Prostate gland (tissue), 2 donors: ENCODE results near the gene SPATA31E1. TPM values are rescaled to one million over a fixed set of nuclear protein-coding genes. Genes with fewer than 3 reads are reported as not detected.
"Not testable (repeated sequence)": the region's sequence is repeated elsewhere in the genome, so short reads cannot be mapped to it uniquely, and the experiment has no call there.

ENCODE experiments used
- DNase-seq: peaks from one replicate; pipeline ENCODE4 v3.0.0-alpha.2; 2019; ENCODE audit warnings: low spot score
- H3K27ac ChIP-seq, 2 donors: fragments of 200-600 bp; sonication (generic); 2 replicates each; pipeline ENCODE4 v1.5.1; 2017 to 2019
- H3K27me3 ChIP-seq: fragments of 200-600 bp; sonication (generic); replicated peaks from 2 replicates; pipeline ENCODE4 v1.5.1; 2019; ENCODE audit not compliant: insufficient read depth
- H3K36me3 ChIP-seq, 2 donors: fragments of 200-600 bp; sonication (generic); 1 replicate in 1 of 2; 2 replicates in 1 of 2; pipeline versions ENCODE4 v1.5.1 to v1.8.1; 2017 to 2019
- H3K4me1 ChIP-seq: fragments of 200-600 bp; sonication (generic); replicated peaks from 2 replicates; pipeline ENCODE4 v1.5.1; 2019
- H3K4me3 ChIP-seq, 2 donors: fragments of 200-600 bp; sonication (generic); 2 replicates each; pipeline ENCODE4 v1.5.1; 2017 to 2019
- H3K9me3 ChIP-seq: fragments of 200-600 bp; sonication (generic); 2 replicates; pipeline ENCODE4 v1.5.1; 2017
- POLR2A ChIP-seq: fragments of 450-650 bp; IDR thresholded peaks from one replicate; pipeline ENCODE4 v1.6.1; 2016; ENCODE audit warnings: antibody characterized with exemption, mild to moderate bottlenecking
- POLR2AphosphoS5 ChIP-seq: sonication (generic); formaldehyde crosslinking; IDR thresholded peaks from one replicate; pipeline ENCODE4 v1.6.1; 2017; ENCODE audit warnings: antibody characterized with exemption
- WGBS: methylation state at CpG from one replicate; pipeline ENCODE4 v1.1.5; 2018; 5-methylcytosine and 5-hydroxymethylcytosine counted together
- intact Hi-C: fragments of 100-400 bp; cut with DNase I; formaldehyde crosslinking; loops from one replicate; pipeline ENCODE4 v1.14.2; 2022
- total RNA-seq, 2 donors: library from RNA; depleted of rRNA; stranded (reverse); fragments of >200 nt; gene quantifications; one replicate each; pipeline ENCODE4 v1.1.0, GENCODE V29; 2016
- TF ChIP-seq, protein P1 (sequence below), 4 experiments: fragments of 200-600 bp in 2 of 4; fragments of 450-650 bp in 2 of 4; sonication (generic) in 2 of 4; IDR thresholded peaks; 1 replicate in 3 of 4; 2 replicates in 1 of 4; pipeline ENCODE4 v1.5.1; 2016 to 2019; ENCODE audit warnings: antibody characterized with exemption in 4 of 4, mild to moderate bottlenecking in 2 of 4, moderate library complexity in 2 of 4

Gene SPATA31E1
- total RNA-seq, 2 donors from 2014 or later: 0.68 TPM; not detected in 1

DNA sequence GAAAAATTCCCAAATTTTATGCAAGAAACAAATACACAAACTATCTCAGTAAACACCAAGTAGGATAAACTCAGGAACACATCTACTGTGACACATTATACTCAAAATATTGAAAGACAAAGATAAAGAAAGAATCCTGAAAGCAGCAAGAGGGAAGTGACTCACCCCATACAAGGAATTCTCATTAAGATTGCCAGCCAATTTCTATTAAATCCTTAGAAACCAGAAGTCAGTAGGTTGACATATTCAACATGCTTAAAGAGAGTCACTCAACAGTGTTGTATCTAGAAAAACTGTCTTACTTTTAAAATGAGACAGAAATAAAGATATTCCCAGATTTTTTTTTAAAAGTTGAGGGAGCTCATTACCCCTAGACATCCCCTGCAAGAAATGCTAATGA lies 15.5 kb downstream of the SPATA31E1 start:
- TF ChIP-seq POLR2AphosphoS5: no peak
- TF ChIP-seq POLR2A: no peak
- TF ChIP-seq, protein P1, sequence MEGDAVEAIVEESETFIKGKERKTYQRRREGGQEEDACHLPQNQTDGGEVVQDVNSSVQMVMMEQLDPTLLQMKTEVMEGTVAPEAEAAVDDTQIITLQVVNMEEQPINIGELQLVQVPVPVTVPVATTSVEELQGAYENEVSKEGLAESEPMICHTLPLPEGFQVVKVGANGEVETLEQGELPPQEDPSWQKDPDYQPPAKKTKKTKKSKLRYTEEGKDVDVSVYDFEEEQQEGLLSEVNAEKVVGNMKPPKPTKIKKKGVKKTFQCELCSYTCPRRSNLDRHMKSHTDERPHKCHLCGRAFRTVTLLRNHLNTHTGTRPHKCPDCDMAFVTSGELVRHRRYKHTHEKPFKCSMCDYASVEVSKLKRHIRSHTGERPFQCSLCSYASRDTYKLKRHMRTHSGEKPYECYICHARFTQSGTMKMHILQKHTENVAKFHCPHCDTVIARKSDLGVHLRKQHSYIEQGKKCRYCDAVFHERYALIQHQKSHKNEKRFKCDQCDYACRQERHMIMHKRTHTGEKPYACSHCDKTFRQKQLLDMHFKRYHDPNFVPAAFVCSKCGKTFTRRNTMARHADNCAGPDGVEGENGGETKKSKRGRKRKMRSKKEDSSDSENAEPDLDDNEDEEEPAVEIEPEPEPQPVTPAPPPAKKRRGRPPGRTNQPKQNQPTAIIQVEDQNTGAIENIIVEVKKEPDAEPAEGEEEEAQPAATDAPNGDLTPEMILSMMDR (IDR thresholded peaks at IDR 0.05): no peak
- intact Hi-C loops: no loop called here
- no peaks in the 10 kb centered on the region for H3K27me3 ChIP-seq
- H3K4me3 ChIP-seq: no peak overlapping the region
- H3K27ac ChIP-seq: no peak overlapping the region
- no peaks in the 10 kb centered on the region for H3K36me3 ChIP-seq
- no peaks in the 10 kb centered on the region for H3K4me1 ChIP-seq
- DNase-seq: no peak
- H3K9me3 ChIP-seq: no peaks in the 10 kb centered on the region

DNA sequence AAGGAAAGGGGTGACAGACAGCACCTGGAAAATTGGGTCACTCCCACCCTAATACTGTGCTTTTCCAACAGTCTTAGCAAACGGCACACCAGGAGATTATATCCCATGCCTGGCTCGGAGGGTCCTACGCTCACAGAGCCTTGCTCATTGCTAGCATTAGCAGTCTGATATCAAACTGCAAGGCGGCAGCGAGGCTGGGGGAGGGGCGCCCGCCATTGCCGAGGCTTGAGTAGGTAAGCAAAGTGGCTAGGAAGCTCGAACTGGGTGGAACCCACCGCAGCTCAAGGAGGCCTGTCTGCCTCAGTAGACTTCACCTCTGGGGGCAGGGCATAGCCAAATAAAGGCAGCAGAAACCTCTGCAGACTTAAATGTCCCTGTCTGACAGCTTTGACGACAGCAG lies 19.7 kb downstream of the SPATA31E1 start:
- H3K9me3 ChIP-seq, H3K27ac ChIP-seq, H3K27me3 ChIP-seq, H3K4me3 ChIP-seq, DNase-seq, H3K4me1 ChIP-seq, intact Hi-C loops, H3K36me3 ChIP-seq: not testable (repeated sequence)
- 76% methylated on average over 11 of the region's 11 CpGs for WGBS

DNA sequence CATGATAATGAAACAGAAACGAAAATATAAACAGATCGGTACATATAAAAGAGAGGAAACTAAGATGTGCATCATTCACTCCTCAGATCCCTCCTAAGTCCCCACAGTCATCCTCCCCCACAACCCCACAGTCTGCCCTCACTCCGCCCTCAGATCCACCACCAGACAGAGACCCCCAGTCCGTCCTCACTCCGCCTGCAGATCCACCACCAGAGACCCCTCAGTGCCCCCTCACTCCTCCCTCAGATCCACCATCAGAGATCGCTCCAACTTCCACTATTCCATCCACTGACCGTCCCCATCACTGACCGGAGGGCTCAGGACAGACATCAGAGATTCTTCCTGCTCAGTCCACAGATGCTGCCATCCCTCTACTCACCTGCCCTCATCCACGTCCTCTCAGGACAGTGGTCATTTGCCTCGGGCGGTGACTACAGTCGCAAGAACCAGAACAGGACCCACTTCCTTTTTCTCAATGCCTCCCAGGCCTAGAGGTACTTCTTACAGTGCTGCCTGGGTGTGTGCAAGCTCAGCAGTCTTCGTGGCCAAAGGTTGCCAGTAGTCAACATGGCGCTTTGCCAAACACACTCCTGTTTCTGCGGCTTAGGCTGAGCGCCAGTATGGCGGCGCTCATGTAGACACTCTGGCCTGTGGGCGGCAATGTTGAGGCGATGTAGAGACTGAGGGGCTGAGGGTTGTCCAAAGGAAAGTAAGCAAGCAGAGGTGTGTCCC lies 26.8 kb downstream of the SPATA31E1 start:
- TF ChIP-seq POLR2A: no peak
- TF ChIP-seq, protein P1 (IDR thresholded peaks at IDR 0.05): no peak
- TF ChIP-seq POLR2AphosphoS5: no peak
- no peak overlapping the region for H3K4me3 ChIP-seq
- intact Hi-C loops: no loop called here
- H3K27ac ChIP-seq: no peak overlapping the region
- H3K36me3 ChIP-seq: no peaks in the 10 kb centered on the region
- no peak for DNase-seq
- H3K4me1 ChIP-seq: no peaks in the 10 kb centered on the region
- 86% methylated on average over 20 of the region's 20 CpGs for WGBS
- no peaks in the 10 kb centered on the region for H3K27me3 ChIP-seq
- H3K9me3 ChIP-seq: no peaks in the 10 kb centered on the region

DNA sequence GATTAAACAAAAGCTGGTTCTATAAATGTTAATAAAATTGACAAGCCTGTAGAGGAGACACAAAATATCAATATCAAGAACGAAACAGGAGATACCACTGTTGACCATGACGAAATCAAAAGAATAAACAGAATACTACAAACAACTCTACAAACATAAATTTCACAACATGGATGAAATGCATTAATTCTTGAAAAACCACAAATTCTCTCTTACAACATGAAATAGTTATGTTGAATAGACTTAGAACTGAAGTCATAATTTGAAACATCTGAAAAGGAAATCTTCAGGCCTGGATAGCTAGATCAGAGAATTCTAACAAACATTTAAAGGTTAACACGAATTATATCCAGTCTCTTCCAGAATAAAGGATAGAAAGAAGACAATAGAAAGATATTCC lies 28.1 kb downstream of the SPATA31E1 start:
- no peak for DNase-seq
- Histone ChIP-seq H3K27ac (no peak overlapping the region), H3K9me3 (no peaks in the 10 kb centered on the region), H3K27me3 (no peaks in the 10 kb centered on the region), H3K36me3 (no peaks in the 10 kb centered on the region), H3K4me1 (no peaks in the 10 kb centered on the region), H3K4me3 (no peak overlapping the region)
- intact Hi-C loops: no loop called here
- 78% methylated on average over 3 of the region's 3 CpGs for WGBS
- TF ChIP-seq POLR2A (no peak), POLR2AphosphoS5 (no peak)

DNA sequence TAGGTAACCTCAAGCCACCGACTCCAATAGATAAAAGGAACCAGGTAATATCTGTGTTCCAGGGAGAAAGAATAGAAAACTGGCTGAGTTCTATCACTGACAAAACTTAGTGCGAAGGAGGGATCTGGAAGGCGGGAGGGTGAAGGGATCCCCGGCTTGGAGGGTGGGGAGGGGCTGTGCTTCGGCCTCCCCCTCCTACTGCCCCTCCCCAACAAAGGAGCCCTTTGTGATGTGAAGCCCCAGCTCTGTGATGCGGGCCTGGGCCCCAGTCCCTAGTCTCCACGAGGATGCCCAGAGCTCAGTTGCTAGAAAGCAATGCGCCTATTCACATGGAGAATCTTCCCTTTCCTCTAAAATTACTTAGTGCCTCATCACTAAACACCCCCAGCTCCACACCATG lies 35.0 kb downstream of the SPATA31E1 start, which contains the start of gene SPATA31C1:
TSS of gene SPATA31C1 (plus strand) at position 301 of the 400 bp plus-strand sequence.
- H3K4me1 ChIP-seq, DNase-seq, H3K27ac ChIP-seq, intact Hi-C loops, H3K27me3 ChIP-seq, H3K4me3 ChIP-seq, H3K9me3 ChIP-seq, H3K36me3 ChIP-seq: not testable (repeated sequence)
- WGBS: no CpG with 5 or more reads among the region's 8 CpGs

DNA sequence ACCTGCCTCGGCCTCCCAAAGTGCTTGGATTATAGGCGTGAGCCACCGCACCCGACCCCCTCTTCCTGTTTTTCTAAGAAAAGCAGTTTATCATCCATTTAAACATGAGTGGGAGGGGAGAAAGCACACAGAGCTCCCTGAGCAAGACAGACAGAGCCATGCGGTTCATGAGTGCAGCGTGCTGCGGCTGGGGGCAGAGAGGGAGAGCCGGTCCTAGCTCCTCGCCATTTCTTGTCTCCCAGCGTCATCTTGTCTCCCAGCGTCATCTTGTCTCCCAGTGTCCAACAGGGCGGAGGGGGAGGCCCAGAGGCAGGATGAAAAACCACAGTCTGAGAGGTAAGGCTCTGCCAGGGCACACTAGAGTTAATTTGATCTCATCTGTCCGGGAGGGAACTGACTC lies 36.3 kb downstream of the SPATA31E1 start:
- H3K9me3 ChIP-seq, H3K4me1 ChIP-seq, H3K27me3 ChIP-seq, DNase-seq, H3K36me3 ChIP-seq, H3K27ac ChIP-seq, H3K4me3 ChIP-seq, intact Hi-C loops: not testable (repeated sequence)
- 51% methylated on average over 13 of the region's 13 CpGs for WGBS

DNA sequence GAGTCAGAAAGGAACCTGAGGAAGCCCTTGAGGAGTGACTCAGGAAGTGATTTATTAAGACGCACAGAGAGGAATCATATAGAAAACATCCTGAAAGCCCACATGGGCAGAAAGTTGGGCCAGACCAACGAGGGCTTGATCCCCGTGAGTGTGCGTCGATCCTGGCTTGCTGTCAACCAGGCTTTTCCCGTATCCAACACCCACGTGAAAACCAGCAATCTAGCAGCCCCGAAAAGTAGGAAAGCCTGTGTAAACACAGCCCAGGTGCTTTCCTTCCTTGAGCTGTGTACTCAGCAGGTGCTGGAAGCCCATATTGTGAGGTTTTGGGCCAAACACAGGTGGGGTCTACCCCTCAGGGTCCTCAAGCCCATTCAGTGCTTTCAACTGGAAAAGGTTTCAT lies 38.9 kb downstream of the SPATA31E1 start:
- H3K36me3 ChIP-seq, H3K9me3 ChIP-seq, intact Hi-C loops, H3K27me3 ChIP-seq, H3K27ac ChIP-seq, H3K4me3 ChIP-seq, H3K4me1 ChIP-seq, DNase-seq: not testable (repeated sequence)
- 68% methylated on average over 8 of the region's 8 CpGs for WGBS

DNA sequence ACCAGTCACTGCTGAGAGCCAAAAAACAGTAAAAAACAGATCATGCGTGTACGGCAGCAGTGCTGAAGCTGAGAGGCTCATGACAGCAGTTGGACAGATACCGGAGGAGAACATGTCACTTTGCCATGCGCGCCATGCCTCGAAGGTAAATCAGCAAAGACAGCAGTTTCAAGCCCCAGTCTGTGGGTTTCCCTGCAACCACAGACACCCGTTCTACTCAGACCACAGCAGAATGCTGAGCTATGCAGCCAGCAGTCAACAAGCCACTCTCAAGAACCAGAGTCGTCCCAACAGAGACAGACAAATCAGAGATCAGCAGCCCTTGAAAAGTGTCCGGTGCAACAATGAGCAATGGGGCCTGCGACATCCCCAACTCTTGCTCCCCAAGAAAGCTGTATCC lies 40.3 kb downstream of the SPATA31E1 start:
- H3K27ac ChIP-seq, H3K4me1 ChIP-seq, H3K27me3 ChIP-seq, H3K9me3 ChIP-seq, H3K4me3 ChIP-seq, DNase-seq, intact Hi-C loops, H3K36me3 ChIP-seq: not testable (repeated sequence)
- WGBS: 64% methylated on average over 8 of the region's 10 CpGs

DNA sequence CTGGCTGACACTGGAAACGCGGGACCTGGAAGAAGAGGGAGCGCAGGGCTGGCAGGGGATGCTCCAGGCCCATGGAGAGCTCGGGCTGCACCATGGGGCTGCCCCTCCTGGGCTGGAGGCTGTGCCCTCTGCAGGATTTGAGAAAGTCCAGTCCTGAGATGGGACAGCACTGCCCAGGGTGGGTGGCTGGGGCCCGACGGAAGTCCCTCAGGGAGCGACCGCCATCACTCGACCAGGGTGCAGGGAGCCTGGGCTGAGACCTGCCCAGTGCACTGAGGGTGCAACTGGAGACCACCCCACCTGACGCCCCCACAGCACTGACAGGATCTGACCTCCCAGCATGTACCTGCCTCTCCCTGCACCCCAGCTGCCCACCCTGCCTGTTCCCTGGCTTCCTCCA lies 42.2 kb downstream of the SPATA31E1 start:
- WGBS: 97% methylated on average over 9 of the region's 10 CpGs
- H3K4me1 ChIP-seq, H3K9me3 ChIP-seq, H3K36me3 ChIP-seq, intact Hi-C loops, H3K27ac ChIP-seq, H3K4me3 ChIP-seq, H3K27me3 ChIP-seq, DNase-seq: not testable (repeated sequence)

DNA sequence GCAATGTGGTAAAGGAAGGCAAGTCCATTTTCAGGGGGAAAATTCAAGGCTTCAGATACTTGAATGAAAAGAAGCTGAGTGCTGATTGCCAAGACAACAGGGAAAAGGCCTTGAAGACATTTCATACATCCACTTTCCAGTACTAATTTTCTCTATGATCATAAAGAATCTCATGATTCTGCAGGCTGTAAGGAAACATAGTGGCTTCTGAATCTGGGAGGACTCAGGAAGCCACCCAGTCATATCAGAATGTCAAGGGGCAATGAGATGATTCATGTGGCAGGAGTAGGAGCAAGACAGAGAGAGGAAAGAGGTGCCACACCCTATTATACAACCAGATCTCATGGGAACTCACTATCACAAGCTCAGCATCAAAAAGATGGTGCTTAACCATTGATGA lies 46.5 kb downstream of the SPATA31E1 start:
- H3K9me3 ChIP-seq, H3K36me3 ChIP-seq, H3K27ac ChIP-seq, H3K27me3 ChIP-seq, H3K4me3 ChIP-seq, H3K4me1 ChIP-seq, intact Hi-C loops, DNase-seq: not testable (repeated sequence)

DNA sequence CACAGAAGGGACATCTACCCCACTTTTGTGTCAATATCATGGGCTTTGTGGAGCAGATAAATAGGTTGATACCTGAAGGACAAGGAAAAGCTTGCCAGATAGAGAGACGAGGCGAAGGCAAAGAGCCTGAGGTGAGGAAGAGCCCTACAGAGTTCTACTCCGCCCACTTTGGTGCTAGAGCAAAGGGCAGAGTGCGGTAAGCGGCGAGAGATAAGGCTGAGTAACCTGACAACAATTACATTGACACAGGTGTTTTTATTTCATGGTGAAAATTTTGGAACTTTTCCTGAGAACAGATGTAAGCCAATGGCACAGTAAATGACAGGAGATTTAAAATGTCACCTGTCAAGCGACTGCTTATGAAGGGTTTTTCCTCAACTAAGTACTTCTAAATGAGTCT lies 51.8 kb downstream of the SPATA31E1 start:
- intact Hi-C loops, H3K27me3 ChIP-seq, H3K4me1 ChIP-seq, H3K4me3 ChIP-seq, DNase-seq, H3K9me3 ChIP-seq, H3K27ac ChIP-seq, H3K36me3 ChIP-seq: not testable (repeated sequence)
- 93% methylated on average over 1 of the region's 7 CpGs for WGBS
